OCI-LY7 (cell line): ENCODE data around the gene TRPM3.

Source experiments
- CTCF ChIP-seq: fragments of 200-600 bp; sonication (generic); conservative IDR thresholded peaks from 2 replicates; pipeline ENCODE4 v1.5.1; 2014; ENCODE audit warnings: mild to moderate bottlenecking, antibody characterized with exemption, low read length, moderate library complexity, mixed read lengths
- EZH2phosphoT487 ChIP-seq: fragments of 200-600 bp; sonication (generic); IDR thresholded peaks from 2 replicates; pipeline ENCODE4 v1.6.1; 2018; ENCODE audit warnings: low read depth, borderline replicate concordance, mild to moderate bottlenecking, mixed run types, antibody characterized with exemption, low read length, moderate library complexity, mixed read lengths

GRCh38 chr9:70618784-70619183, 502.6 kb downstream of the TRPM3 start:
- TF ChIP-seq CTCF, result no peak
- no peak for TF ChIP-seq EZH2phosphoT487
